ENCODE results near the gene GJA5.
A peak's percentile ranks its signal among the peaks of the same experiment; 100 is the strongest.

GRCh38 chr1:147748676-147749350, 11.6 kb downstream of the GJA5 start:
- no peak for TF ChIP-seq CTCF (IDR thresholded peaks at IDR 0.05; ENCODE audit: extremely low read depth in 1 of 2, insufficient read depth in 1 of 2, low read depth in 1 of 2, low read length in 2 of 2)
- no peak for TF ChIP-seq EZH2 (IDR thresholded peaks at IDR 0.05; ENCODE audit: borderline replicate concordance, low read depth, low read length, severe bottlenecking)
- no peak for TF ChIP-seq POLR2A (IDR thresholded peaks at IDR 0.05; ENCODE audit: low read depth, low read length)
- TF ChIP-seq POLR2AphosphoS5 (IDR thresholded peaks at IDR 0.05; ENCODE audit: insufficient read depth, low read depth, low read length), result no peak
- peak; percentile 54 for TF ChIP-seq FOS (IDR thresholded peaks at IDR 0.05; ENCODE audit: borderline replicate concordance, insufficient read depth, low read length)
- no peak for TF ChIP-seq GATA2 (IDR thresholded peaks at IDR 0.05; ENCODE audit: insufficient read depth, insufficient read length, low read depth, low read length)
- no peak for TF ChIP-seq MAX (IDR thresholded peaks at IDR 0.05; ENCODE audit: insufficient read depth, insufficient read length)
- TF ChIP-seq JUN (IDR thresholded peaks at IDR 0.05; ENCODE audit: borderline replicate concordance, insufficient read depth, insufficient read length, low read depth), result no peak
- TF ChIP-seq MYC (IDR thresholded peaks at IDR 0.05; ENCODE audit: low read depth, low read length), result no peak
